GM18526 (cell line): ENCODE data around the gene SERP2.

Experiments used
- POLR2A ChIP-seq: IDR thresholded peaks from 3 replicates; pipeline ENCODE4 v1.6.1; 2011; ENCODE audit not compliant: insufficient read length; ENCODE audit errors: extremely low read depth

SERP2 gene

GRCh38 chr13:44440046-44440608 lies 66.5 kb downstream of the SERP2 start:
- TF ChIP-seq POLR2A: no peak
